Endothelial cell of umbilical vein (primary cell): ENCODE results near the gene GPA33. TPM values are rescaled to one million over a fixed set of nuclear protein-coding genes. Genes with fewer than 3 reads are reported as not detected.

Experiments used
- BruUV-seq: library from RNA; stranded (reverse); fragments of 400-500 nt; replicated peaks from 2 replicates; lab custom pipeline; 2021; lab: Mats Ljungman, UMichigan
- CTCF ChIA-PET: fragments of 300-600, 350-600 bp; sonication (Branson Sonifier 250); formaldehyde crosslinking; loops from one replicate; lab custom pipeline; 2021; ENCODE audit warnings: antibody characterized with exemption, inconsistent platforms; lab: Charles Lee
- POLR2A ChIA-PET: fragments of 300-600, 350-600 bp; sonication (Branson Sonifier 250); formaldehyde crosslinking; loops from one replicate; lab custom pipeline; 2021; ENCODE audit warnings: antibody characterized with exemption, inconsistent platforms; lab: Charles Lee
- DNase-seq: peaks from one replicate; pipeline ENCODE4 v3.0.0-alpha.2; 2011; ENCODE audit warnings: low read depth, low spot score
- FAIRE-seq: peaks from 2 replicates; lab custom pipeline; 2011; peaks lifted over from hg19 to GRCh38; lab: Jason Lieb, UNC
- H2AFZ ChIP-seq: 2 replicates; pipeline ENCODE4 v1.6.0; 2012; ENCODE audit warnings: low read depth, low read length, control low read depth, inconsistent platforms
- H3K27ac ChIP-seq: 2 replicates; pipeline ENCODE4 v1.5.1; 2011; ENCODE audit warnings: low read depth, mild to moderate bottlenecking, control low read depth, low read length, moderate library complexity; ENCODE audit not compliant: insufficient read depth
- H3K27me3 ChIP-seq, 2 experiments: 2 replicates each; pipeline versions ENCODE4 v1.6.0 to v1.6.1; 2011; ENCODE audit warnings: low read length in 2 of 2, mixed read lengths in 1 of 2; ENCODE audit not compliant: control insufficient read depth in 2 of 2, insufficient read depth in 2 of 2
- H3K36me3 ChIP-seq, 2 experiments: 2 replicates in 1 of 2; 3 replicates in 1 of 2; pipeline ENCODE4 v1.5.1; 2011; ENCODE audit warnings: low read length in 2 of 2, mild to moderate bottlenecking in 1 of 2, moderate library complexity in 1 of 2; ENCODE audit not compliant: control insufficient read depth in 2 of 2, insufficient read depth in 2 of 2; ENCODE audit errors: extremely low read depth in 1 of 2
- H3K4me1 ChIP-seq: 3 replicates; pipeline ENCODE4 v1.5.1; 2011; ENCODE audit warnings: mild to moderate bottlenecking, low read length; ENCODE audit not compliant: control insufficient read depth, insufficient read depth; ENCODE audit errors: extremely low read depth
- H3K4me2 ChIP-seq: 2 replicates; pipeline ENCODE4 v1.6.1; 2011; ENCODE audit warnings: low read length, control low read depth, mixed read lengths; ENCODE audit not compliant: insufficient read depth
- H3K4me3 ChIP-seq, 3 experiments: fragments of 200-600 bp in 1 of 3; sonication (generic), shearing (Covaris generic) in 1 of 3; replicated peaks in 1 of 3; 2 replicates each; pipeline ENCODE4 v1.5.1; 2011 to 2016; ENCODE audit warnings: control low read depth in 3 of 3, low read length in 3 of 3, mild to moderate bottlenecking in 2 of 3, inconsistent platforms in 1 of 3, low read depth in 1 of 3, moderate library complexity in 1 of 3; ENCODE audit not compliant: insufficient read depth in 1 of 3
- H3K79me2 ChIP-seq: 2 replicates; pipeline ENCODE4 v1.6.0; 2012; ENCODE audit warnings: low read length, inconsistent platforms; ENCODE audit not compliant: control insufficient read depth, insufficient read depth
- H3K9ac ChIP-seq: replicated peaks from 2 replicates; pipeline ENCODE3; 2011; ENCODE audit warnings: low read length, control low read depth; ENCODE audit not compliant: insufficient read depth; ENCODE audit errors: extremely low read depth
- H3K9me1 ChIP-seq: replicated peaks from 3 replicates; pipeline ENCODE4 v1.6.0; 2011; ENCODE audit warnings: mild to moderate bottlenecking, low read length; ENCODE audit not compliant: control insufficient read depth, insufficient read depth; ENCODE audit errors: extremely low read depth
- H3K9me3 ChIP-seq: replicated peaks from 2 replicates; pipeline ENCODE4 v1.5.1; 2012; ENCODE audit warnings: low read length, inconsistent platforms; ENCODE audit not compliant: control insufficient read depth, insufficient read depth
- H4K20me1 ChIP-seq: replicated peaks from 2 replicates; pipeline ENCODE3; 2011; ENCODE audit warnings: mild to moderate bottlenecking, low read length; ENCODE audit not compliant: control insufficient read depth, insufficient read depth; ENCODE audit errors: extremely low read depth
- CTCF ChIP-seq, 2 donors: IDR thresholded peaks; 1 replicate in 1 of 2; 2 replicates in 1 of 2; pipeline ENCODE4 v1.5.1; 2011; ENCODE audit warnings: low read length in 2 of 2, mild to moderate bottlenecking in 2 of 2, moderate library complexity in 2 of 2, control low read depth in 1 of 2, inconsistent platforms in 1 of 2, low read depth in 1 of 2; ENCODE audit not compliant: insufficient read depth in 1 of 2; ENCODE audit errors: extremely low read depth in 1 of 2
- EZH2 ChIP-seq: IDR thresholded peaks from 2 replicates; pipeline ENCODE4 v1.6.1; 2012; ENCODE audit warnings: borderline replicate concordance, low read depth, mild to moderate bottlenecking, moderate library complexity, low read length, inconsistent platforms; ENCODE audit not compliant: severe bottlenecking
- FOS ChIP-seq: IDR thresholded peaks from 2 replicates; pipeline ENCODE4 v1.6.1; 2011; ENCODE audit warnings: mild to moderate bottlenecking, low read length, moderate library complexity, borderline replicate concordance; ENCODE audit not compliant: insufficient read depth
- GATA2 ChIP-seq: IDR thresholded peaks from 2 replicates; pipeline ENCODE4 v1.7.0; 2011; ENCODE audit warnings: low read depth, mild to moderate bottlenecking, moderate library complexity, mixed read lengths, low read length; ENCODE audit not compliant: insufficient read length, insufficient read depth
- JUN ChIP-seq: IDR thresholded peaks from 2 replicates; pipeline ENCODE4 v1.6.1; 2011; ENCODE audit warnings: borderline replicate concordance, low read depth; ENCODE audit not compliant: insufficient read length, insufficient read depth
- MAX ChIP-seq: IDR thresholded peaks from 2 replicates; pipeline ENCODE4 v1.6.1; 2011; ENCODE audit not compliant: insufficient read depth, insufficient read length
- MYC ChIP-seq: IDR thresholded peaks from one replicate; pipeline ENCODE4 v1.6.1; 2011; ENCODE audit warnings: mild to moderate bottlenecking, low read depth, low read length
- POLR2A ChIP-seq: IDR thresholded peaks from 2 replicates; pipeline ENCODE4 v1.6.1; 2012; ENCODE audit warnings: low read depth, mild to moderate bottlenecking, control low read depth, low read length
- POLR2AphosphoS5 ChIP-seq: IDR thresholded peaks from 2 replicates; pipeline ENCODE4 v1.6.1; 2012; ENCODE audit warnings: low read depth, mild to moderate bottlenecking, control low read depth, low read length, moderate library complexity; ENCODE audit not compliant: insufficient read depth
- dilution Hi-C: fragments of 300-500 bp; cut with MboI; formaldehyde crosslinking; loops from one replicate; pipeline ENCODE4 v1.15.0; 2019; ENCODE audit warnings: low sequenced_read_pairs; ENCODE audit not compliant: extremely low pct_ligation_motif_present
- intact Hi-C: fragments of 100-400 bp; cut with micrococcal nuclease; formaldehyde crosslinking; loops from one replicate; pipeline ENCODE4 v1.10.0; 2022
- polyA plus RNA-seq, 4 experiments: library from polyadenylated mRNA; depleted of rRNA in 3 of 4; stranded (reverse) in 3 of 4; unstranded in 1 of 4; fragments of >200 nt; gene quantifications; 2 replicates each; pipeline versions ENCODE4 v1.2.1 to v1.2.3, GENCODE V29; 2011 to 2012; ENCODE audit warnings: missing spikeins in 1 of 4
- total RNA-seq: library from RNA; stranded (reverse); gene quantifications from 2 replicates; pipeline ENCODE4 v1.2.3, GENCODE V29; 2021

The GPA33 gene
- total and polyA plus RNA-seq, 2 donors (not counting 3 experiments of a cell fraction or from before 2014, with no cell fraction given) = not detected

- H4K20me1 ChIP-seq = no peaks in the 10 kb centered on the region
- no peak for TF ChIP-seq EZH2
- no peak for TF ChIP-seq GATA2
- TF ChIP-seq POLR2A = no peak
- TF ChIP-seq JUN = no peak
- TF ChIP-seq POLR2AphosphoS5 = no peak
- no peak for TF ChIP-seq CTCF (IDR thresholded peaks at IDR 0.05; ENCODE audit: extremely low read depth in 1 of 2, insufficient read depth in 1 of 2, low read depth in 1 of 2, low read length in 2 of 2)
- no peak for TF ChIP-seq MYC
- TF ChIP-seq MAX = no peak
- TF ChIP-seq FOS = no peak
- no peaks in the 10 kb centered on the region for H3K36me3 ChIP-seq
- no peak overlapping the region for H3K27ac ChIP-seq
- H3K4me2 ChIP-seq = no peak overlapping the region
- no peak for DNase-seq
- H3K4me1 ChIP-seq = no peaks in the 10 kb centered on the region
- POLR2A ChIA-PET = no interaction called here
- intact Hi-C loops = no loop called here
- no peaks in the 10 kb centered on the region for H3K79me2 ChIP-seq
- no TSS peak for BruUV-seq
- CTCF ChIA-PET = no interaction called here
- no peak for FAIRE-seq
- no peaks in the 10 kb centered on the region for H3K27me3 ChIP-seq
- no peak overlapping the region for H3K9ac ChIP-seq
- no peaks in the 10 kb centered on the region for H3K9me1 ChIP-seq
- no peak overlapping the region for H2AFZ ChIP-seq
- dilution Hi-C loops = no loop called here
- H3K4me3 ChIP-seq = no peak overlapping the region
- H3K9me3 ChIP-seq = no peaks in the 10 kb centered on the region
Observed at GRCh38 chr1:167089939-167090313, 251 bp downstream of the GPA33 start.
